GM23248 (cell line): Measurements from ENCODE around the gene SLC19A1.
"Not testable (repeated sequence)": the region's sequence is repeated elsewhere in the genome, so short reads cannot be mapped to it uniquely, and the experiment has no call there.

ENCODE experiments used
- EZH2 ChIP-seq: fragments of 200-600 bp; sonication (generic); IDR thresholded peaks from 2 replicates; pipeline ENCODE4 v1.6.1; 2018; ENCODE audit warnings: antibody characterized with exemption, mild to moderate bottlenecking; ENCODE audit not compliant: insufficient read depth, poor library complexity, severe bottlenecking
- EZH2phosphoT487 ChIP-seq: fragments of 200-600 bp; sonication (generic); IDR thresholded peaks from 2 replicates; pipeline ENCODE4 v1.6.1; 2018; ENCODE audit warnings: antibody characterized with exemption, moderate library complexity, mild to moderate bottlenecking, low read depth; ENCODE audit not compliant: insufficient read depth

DNA sequence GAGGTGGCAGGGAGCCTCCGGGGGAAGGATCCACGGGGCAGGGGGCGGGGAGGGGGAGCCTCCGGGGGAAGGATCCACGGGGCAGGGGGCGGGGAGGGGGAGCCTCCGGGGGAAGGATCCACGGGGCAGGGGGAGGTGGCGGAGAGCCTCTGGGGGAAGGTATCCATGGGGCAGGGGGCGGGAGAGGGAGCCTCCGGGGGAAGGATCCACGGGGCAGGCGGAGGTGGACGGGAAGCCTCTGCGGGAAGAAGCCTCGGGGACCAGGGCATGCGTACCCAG is 11.2 kb downstream of the SLC19A1 start:
- not testable (repeated sequence) for TF ChIP-seq EZH2, EZH2phosphoT487
